ENCODE data around the gene EXOSC9. TPM values are rescaled to one million over a fixed set of nuclear protein-coding genes. Genes with fewer than 3 reads are reported as not detected.

Gene EXOSC9
- total RNA-seq, 2 experiments from 2014 or later: 71.6 to 72.7 TPM

DNA sequence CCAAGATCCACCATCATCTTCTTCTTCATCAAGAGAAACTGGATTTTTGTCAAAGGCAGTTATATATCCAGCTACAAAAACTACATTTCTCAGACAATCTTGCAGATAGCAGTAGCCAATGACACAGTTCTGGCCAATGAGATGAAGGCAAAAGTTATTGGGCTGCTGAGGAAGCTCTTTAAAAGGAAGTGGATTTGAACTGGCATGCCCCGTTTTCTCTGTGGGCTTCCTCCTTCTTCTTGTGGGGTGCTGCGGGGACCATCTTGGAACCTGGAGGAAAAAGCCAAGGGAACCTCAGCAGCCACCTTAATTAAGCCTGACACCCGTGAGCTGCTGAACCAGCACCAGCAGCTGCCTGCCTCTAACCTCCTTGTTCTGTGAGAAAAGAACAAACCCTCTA, 40.9 kb upstream of the EXOSC9 start:
- POLR2A ChIA-PET: no interaction called here
- no peaks in the 10 kb centered on the region for H3K36me3 ChIP-seq (ENCODE audit: insufficient read depth, low read length)
- TF ChIP-seq, protein P1, sequence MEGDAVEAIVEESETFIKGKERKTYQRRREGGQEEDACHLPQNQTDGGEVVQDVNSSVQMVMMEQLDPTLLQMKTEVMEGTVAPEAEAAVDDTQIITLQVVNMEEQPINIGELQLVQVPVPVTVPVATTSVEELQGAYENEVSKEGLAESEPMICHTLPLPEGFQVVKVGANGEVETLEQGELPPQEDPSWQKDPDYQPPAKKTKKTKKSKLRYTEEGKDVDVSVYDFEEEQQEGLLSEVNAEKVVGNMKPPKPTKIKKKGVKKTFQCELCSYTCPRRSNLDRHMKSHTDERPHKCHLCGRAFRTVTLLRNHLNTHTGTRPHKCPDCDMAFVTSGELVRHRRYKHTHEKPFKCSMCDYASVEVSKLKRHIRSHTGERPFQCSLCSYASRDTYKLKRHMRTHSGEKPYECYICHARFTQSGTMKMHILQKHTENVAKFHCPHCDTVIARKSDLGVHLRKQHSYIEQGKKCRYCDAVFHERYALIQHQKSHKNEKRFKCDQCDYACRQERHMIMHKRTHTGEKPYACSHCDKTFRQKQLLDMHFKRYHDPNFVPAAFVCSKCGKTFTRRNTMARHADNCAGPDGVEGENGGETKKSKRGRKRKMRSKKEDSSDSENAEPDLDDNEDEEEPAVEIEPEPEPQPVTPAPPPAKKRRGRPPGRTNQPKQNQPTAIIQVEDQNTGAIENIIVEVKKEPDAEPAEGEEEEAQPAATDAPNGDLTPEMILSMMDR (IDR thresholded peaks at IDR 0.05): no peak
- H3K4me3 Mint-ChIP-seq: no peak overlapping the region
- ATAC-seq (ENCODE audit: poor library complexity): no peak
- H3K27me3 ChIP-seq (ENCODE audit: control insufficient read depth in 1 of 2, insufficient read depth in 2 of 2, low read length in 2 of 2): peaks cover 24 to 39% of the 10 kb centered on the region in 2 experiments
- no peak overlapping the region for H3K27ac ChIP-seq (ENCODE audit: low read depth in 1 of 2, low read length in 2 of 2)
- no peaks in the 10 kb centered on the region for H3K36me3 Mint-ChIP-seq (ENCODE audit: low read depth)
- DNase-seq: no peak
- H3K9me3 Mint-ChIP-seq: no peaks in the 10 kb centered on the region
- CTCF ChIA-PET: no interaction called here
- H3K27me3 Mint-ChIP-seq: peaks cover 70% of the 10 kb centered on the region
- H3K4me1 ChIP-seq (ENCODE audit: insufficient read depth, low read length): peaks cover 10% of the 10 kb centered on the region
- no peak overlapping the region for H3K4me3 ChIP-seq (ENCODE audit: low read length)
- no peaks in the 10 kb centered on the region for H3K9me3 ChIP-seq (ENCODE audit: control insufficient read depth in 1 of 2, insufficient read depth in 1 of 2, low read length in 2 of 2)
- peaks cover 5% of the 10 kb centered on the region for H3K4me1 Mint-ChIP-seq (ENCODE audit: low read depth)
- intact Hi-C loops (cut with DNase I, micrococcal nuclease): no loop called here
- no peak overlapping the region for H3K27ac Mint-ChIP-seq

DNA sequence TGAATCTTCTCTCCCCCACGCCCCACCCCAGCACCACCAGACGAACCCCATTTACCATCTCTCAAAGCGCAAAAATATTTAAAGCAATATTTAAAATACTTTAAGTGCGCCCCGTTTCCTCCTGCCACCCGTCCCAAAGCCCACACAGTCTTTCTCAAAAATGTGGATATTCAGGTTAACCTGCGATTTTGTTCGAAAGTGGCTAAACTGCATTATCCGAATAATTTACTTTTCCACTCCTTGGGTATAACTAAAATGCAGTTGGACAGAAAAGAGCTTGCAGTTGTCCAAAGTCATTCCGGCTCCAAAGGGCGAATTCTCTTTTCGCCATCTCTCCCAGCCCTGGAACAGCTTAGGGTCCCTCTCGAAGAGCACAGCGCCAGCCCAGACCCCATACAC, 36.8 kb upstream of the EXOSC9 start:
- no peak overlapping the region for H3K4me3 ChIP-seq (ENCODE audit: low read length)
- H3K9me3 ChIP-seq (ENCODE audit: control insufficient read depth in 1 of 2, insufficient read depth in 1 of 2, low read length in 2 of 2): no peaks in the 10 kb centered on the region
- Mint-ChIP-seq H3K27me3 (peaks cover 82% of the 10 kb centered on the region), H3K36me3 (ENCODE audit: low read depth) (no peaks in the 10 kb centered on the region), H3K9me3 (no peaks in the 10 kb centered on the region), H3K4me1 (ENCODE audit: low read depth) (peaks cover 9% of the 10 kb centered on the region), H3K27ac (no peak overlapping the region), H3K4me3 (no peak overlapping the region)
- ChIA-PET CTCF (no interaction called here), POLR2A (no interaction called here)
- H3K36me3 ChIP-seq (ENCODE audit: insufficient read depth, low read length): no peaks in the 10 kb centered on the region
- H3K27ac ChIP-seq (ENCODE audit: low read depth in 1 of 2, low read length in 2 of 2): no peak overlapping the region
- H3K27me3 ChIP-seq (ENCODE audit: control insufficient read depth in 1 of 2, insufficient read depth in 2 of 2, low read length in 2 of 2): peaks cover 27 to 63% of the 10 kb centered on the region in 2 experiments
- intact Hi-C loops (cut with DNase I, micrococcal nuclease): no loop called here
- H3K4me1 ChIP-seq (ENCODE audit: insufficient read depth, low read length): peaks cover 10% of the 10 kb centered on the region
- DNase-seq (no peak), ATAC-seq (ENCODE audit: poor library complexity) (no peak)
- TF ChIP-seq, protein P1 (IDR thresholded peaks at IDR 0.05): no peak

DNA sequence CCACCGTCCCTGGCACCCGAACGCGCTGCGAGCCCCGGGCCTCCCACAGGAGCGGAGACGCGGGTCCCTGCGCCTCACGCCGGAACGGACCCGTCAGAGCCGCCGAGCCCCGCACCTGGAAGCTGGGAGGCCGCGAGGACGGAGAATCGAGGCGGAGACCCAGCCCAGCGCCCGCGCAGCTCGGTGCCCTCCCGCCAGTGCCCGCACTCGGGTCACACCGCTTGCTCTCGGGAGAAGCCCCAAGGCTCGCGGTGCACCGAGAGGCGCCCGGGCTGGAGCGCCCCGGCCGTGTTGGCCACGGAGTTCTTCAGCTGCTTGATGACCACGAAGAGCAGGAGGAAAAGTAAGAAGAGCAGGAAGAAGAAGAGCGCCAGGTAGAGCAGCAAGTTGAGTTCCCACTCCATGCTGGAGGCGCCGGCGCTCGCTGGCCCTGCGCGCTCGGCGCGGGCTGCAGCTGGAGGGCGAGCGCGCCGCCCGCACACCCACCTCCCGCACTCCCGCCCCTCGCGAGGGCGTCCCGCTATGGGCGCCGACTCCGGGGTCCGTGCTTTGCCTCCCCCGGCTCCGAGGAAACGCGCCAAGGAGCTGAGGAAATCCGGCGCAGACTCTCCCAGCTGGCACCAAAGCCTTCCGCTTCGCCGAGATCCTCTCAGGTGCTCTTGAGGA, 36.3 kb upstream of the EXOSC9 start, which contains the start of gene SMIM43:
Gene SMIM43 (minus strand): TSS at position 463 of the 666 bp plus-strand sequence. CDS start 59 bp downstream, at position 404.
- ChIA-PET POLR2A (no interaction called here), CTCF (no interaction called here)
- no peak for DNase-seq
- H3K27me3 ChIP-seq (ENCODE audit: control insufficient read depth in 1 of 2, insufficient read depth in 2 of 2, low read length in 2 of 2): peaks cover 27 to 64% of the 10 kb centered on the region in 2 experiments
- H3K9me3 Mint-ChIP-seq: no peaks in the 10 kb centered on the region
- peaks cover 80% of the 10 kb centered on the region for H3K27me3 Mint-ChIP-seq
- no peaks in the 10 kb centered on the region for H3K36me3 ChIP-seq (ENCODE audit: insufficient read depth, low read length)
- H3K9me3 ChIP-seq (ENCODE audit: control insufficient read depth in 1 of 2, insufficient read depth in 1 of 2, low read length in 2 of 2): no peaks in the 10 kb centered on the region
- peak within 1 kb of the TSS; percentile 44 for H3K4me3 Mint-ChIP-seq
- TF ChIP-seq, protein P1 (IDR thresholded peaks at IDR 0.05): no peak
- no peak within 1 kb of the TSS for H3K27ac Mint-ChIP-seq
- no peak within 1 kb of the TSS for H3K4me3 ChIP-seq (ENCODE audit: low read length)
- peaks cover 9% of the 10 kb centered on the region for H3K4me1 Mint-ChIP-seq (ENCODE audit: low read depth)
- H3K4me1 ChIP-seq (ENCODE audit: insufficient read depth, low read length): peaks cover 10% of the 10 kb centered on the region
- no peaks in the 10 kb centered on the region for H3K36me3 Mint-ChIP-seq (ENCODE audit: low read depth)
- H3K27ac ChIP-seq (ENCODE audit: low read depth in 1 of 2, low read length in 2 of 2): no peak within 1 kb of the TSS
- ATAC-seq (ENCODE audit: poor library complexity): no peak
- intact Hi-C loops (cut with DNase I, micrococcal nuclease): no loop called here

All from CD4-positive, alpha-beta T cell (primary cell).